H9 (cell line): ENCODE data around the gene ADAMTS15. TPM values are rescaled to one million over a fixed set of nuclear protein-coding genes. Genes with fewer than 3 reads are reported as not detected.

Source experiments
- DNase-seq: peaks from one replicate; pipeline ENCODE4 v3.0.0-alpha.2; 2017
- H2AFZ ChIP-seq: one replicate; pipeline ENCODE4 v1.6.1; 2013; ENCODE audit warnings: mild to moderate bottlenecking, low read length, control low read depth, moderate library complexity
- H2AK5ac ChIP-seq: 2 replicates; pipeline ENCODE4 v1.6.1; 2013; ENCODE audit warnings: low read length, control low read depth, mixed read lengths; ENCODE audit not compliant: insufficient read length
- H2BK120ac ChIP-seq: one replicate; pipeline ENCODE4 v1.6.1; 2013; ENCODE audit warnings: low read depth, mild to moderate bottlenecking, low read length, control low read depth, inconsistent platforms; ENCODE audit not compliant: poor library complexity, severe bottlenecking
- H2BK12ac ChIP-seq: 2 replicates; pipeline ENCODE4 v1.6.1; 2013; ENCODE audit warnings: low read length, control low read depth, mixed read lengths, low read depth; ENCODE audit not compliant: insufficient read length
- H2BK15ac ChIP-seq: 2 replicates; pipeline ENCODE4 v1.6.1; 2013; ENCODE audit warnings: low read depth, low read length, control low read depth
- H2BK20ac ChIP-seq: one replicate; pipeline ENCODE4 v1.6.1; 2013; ENCODE audit warnings: low read depth, mild to moderate bottlenecking, low read length, control low read depth, inconsistent platforms; ENCODE audit not compliant: poor library complexity, severe bottlenecking
- H2BK5ac ChIP-seq: 2 replicates; pipeline ENCODE4 v1.6.1; 2013; ENCODE audit warnings: low read length, control low read depth, mixed read lengths; ENCODE audit not compliant: insufficient read length
- H3K14ac ChIP-seq: 2 replicates; pipeline ENCODE4 v1.6.1; 2013; ENCODE audit warnings: low read length, control low read depth; ENCODE audit not compliant: insufficient read depth
- H3K18ac ChIP-seq: 2 replicates; pipeline ENCODE4 v1.6.1; 2013; ENCODE audit warnings: low read depth, mild to moderate bottlenecking, mixed read lengths, low read length, control low read depth; ENCODE audit not compliant: insufficient read length
- H3K23ac ChIP-seq: 2 replicates; pipeline ENCODE4 v1.6.1; 2013; ENCODE audit warnings: low read length, control low read depth, mixed read lengths, low read depth; ENCODE audit not compliant: insufficient read length
- H3K23me2 ChIP-seq: 2 replicates; pipeline ENCODE4 v1.6.1; 2013; ENCODE audit warnings: low read depth, mild to moderate bottlenecking, mixed read lengths, low read length, control low read depth; ENCODE audit not compliant: insufficient read length, poor library complexity, severe bottlenecking
- H3K27ac ChIP-seq: 2 replicates; pipeline ENCODE4 v1.5.1; 2013; ENCODE audit warnings: low read length, control low read depth, mixed read lengths, low read depth; ENCODE audit not compliant: insufficient read length
- H3K27me3 ChIP-seq: 2 replicates; pipeline ENCODE4 v1.6.1; 2013; ENCODE audit warnings: low read length, control low read depth, inconsistent platforms; ENCODE audit not compliant: insufficient read depth
- H3K4ac ChIP-seq: 2 replicates; pipeline ENCODE4 v1.6.1; 2013; ENCODE audit warnings: low read depth, mild to moderate bottlenecking, control low read depth, inconsistent platforms, low read length, moderate library complexity
- H3K4me1 ChIP-seq: 2 replicates; pipeline ENCODE4 v1.6.1; 2013; ENCODE audit warnings: low read length, control low read depth, inconsistent platforms; ENCODE audit not compliant: insufficient read depth
- H3K4me2 ChIP-seq: 2 replicates; pipeline ENCODE4 v1.6.1; 2013; ENCODE audit warnings: low read length, control low read depth, mixed read lengths; ENCODE audit not compliant: insufficient read length, insufficient read depth
- H3K56ac ChIP-seq: 2 replicates; pipeline ENCODE4 v1.6.1; 2013; ENCODE audit warnings: low read depth, mild to moderate bottlenecking, mixed read lengths, low read length, control low read depth; ENCODE audit not compliant: insufficient read length
- H3K79me1 ChIP-seq: 2 replicates; pipeline ENCODE4 v1.6.1; 2013; ENCODE audit warnings: low read depth, mild to moderate bottlenecking, moderate library complexity, low read length, control low read depth, inconsistent platforms; ENCODE audit not compliant: insufficient read depth, poor library complexity, severe bottlenecking
- H3K79me2 ChIP-seq: 2 replicates; pipeline ENCODE4 v1.6.1; 2013; ENCODE audit warnings: low read length, control low read depth, inconsistent platforms; ENCODE audit not compliant: insufficient read depth
- H3K9ac ChIP-seq: 2 replicates; pipeline ENCODE4 v1.6.1; 2013; ENCODE audit warnings: low read length, control low read depth, mixed read lengths; ENCODE audit not compliant: insufficient read length; ENCODE audit errors: extremely low read depth
- H3K9me3 ChIP-seq: one replicate; pipeline ENCODE4 v1.6.1; 2013; ENCODE audit warnings: low read depth, low read length, inconsistent platforms; ENCODE audit not compliant: control insufficient read depth
- H3T11ph ChIP-seq: one replicate; pipeline ENCODE4 v1.6.1; 2013; ENCODE audit warnings: mild to moderate bottlenecking, low read length, control low read depth, inconsistent platforms
- H4K20me1 ChIP-seq: one replicate; pipeline ENCODE4 v1.6.1; 2013; ENCODE audit not compliant: control insufficient read depth, insufficient read length, insufficient read depth
- H4K5ac ChIP-seq: 2 replicates; pipeline ENCODE4 v1.6.1; 2013; ENCODE audit warnings: low read depth, mild to moderate bottlenecking, mixed read lengths, low read length, control low read depth; ENCODE audit not compliant: insufficient read length
- H4K8ac ChIP-seq: replicated peaks from 2 replicates; pipeline ENCODE4 v1.6.1; 2013; ENCODE audit warnings: low read length, control low read depth, mixed read lengths, low read depth; ENCODE audit not compliant: insufficient read length
- H4K91ac ChIP-seq: 2 replicates; pipeline ENCODE4 v1.6.1; 2013; ENCODE audit warnings: low read depth, mild to moderate bottlenecking, moderate library complexity, mixed read lengths, low read length, control low read depth; ENCODE audit not compliant: insufficient read length
- H3K27ac Mint-ChIP-seq, 3 experiments: 2 replicates in 2 of 3; 3 replicates in 1 of 3; pipeline ENCODE4 v1.8.0; 2020 to 2021; ENCODE audit warnings: mixed read lengths in 3 of 3, mild to moderate bottlenecking in 1 of 3, moderate library complexity in 1 of 3
- H3K27me3 Mint-ChIP-seq: 2 replicates; pipeline ENCODE4 v1.8.0; 2021; ENCODE audit warnings: low read depth, mild to moderate bottlenecking, moderate library complexity, mixed read lengths
- H3K36me3 Mint-ChIP-seq, 3 experiments: 2 replicates in 2 of 3; 3 replicates in 1 of 3; pipeline ENCODE4 v1.8.0; 2020 to 2021; ENCODE audit warnings: low read depth in 3 of 3, mixed read lengths in 3 of 3; ENCODE audit not compliant: insufficient read depth in 1 of 3
- H3K4me1 Mint-ChIP-seq, 2 experiments: 2 replicates each; pipeline ENCODE4 v1.8.0; 2020; ENCODE audit warnings: mixed read lengths in 2 of 2
- H3K4me3 Mint-ChIP-seq, 2 experiments: 2 replicates in 1 of 2; 3 replicates in 1 of 2; pipeline ENCODE4 v1.8.0; 2020 to 2021; ENCODE audit warnings: mild to moderate bottlenecking in 2 of 2, mixed read lengths in 2 of 2, moderate library complexity in 1 of 2
- H3K9me3 Mint-ChIP-seq, 2 experiments: 2 replicates in 1 of 2; 3 replicates in 1 of 2; pipeline ENCODE4 v1.8.0; 2020; ENCODE audit warnings: mild to moderate bottlenecking in 2 of 2, mixed read lengths in 2 of 2, moderate library complexity in 1 of 2
- WGBS: extraction: QIAGEN DNeasy Blood & Tissue Kit; methylation state at CpG from one replicate; pipeline ENCODE4 v1.1.7; 2013; ENCODE audit warnings: missing lambda C conversion rate, low lambda C conversion rate, mixed read lengths; ENCODE audit not compliant: insufficient read length; ENCODE audit errors: extremely low coverage; 5-methylcytosine and 5-hydroxymethylcytosine counted together
- total RNA-seq: library from RNA; stranded (reverse); gene quantifications from 2 replicates; pipeline ENCODE4 v1.2.1, GENCODE V29; 2021
- TF ChIP-seq, protein P1 (sequence below): fragments of 200-600 bp; sonication (generic); conservative IDR thresholded peaks from 3 replicates; pipeline ENCODE4 v1.8.0; 2021; ENCODE audit warnings: antibody characterized with exemption, mild to moderate bottlenecking

The ADAMTS15 gene
- total RNA-seq, 1 experiment from 2014 or later: 1.3 TPM

DNA sequence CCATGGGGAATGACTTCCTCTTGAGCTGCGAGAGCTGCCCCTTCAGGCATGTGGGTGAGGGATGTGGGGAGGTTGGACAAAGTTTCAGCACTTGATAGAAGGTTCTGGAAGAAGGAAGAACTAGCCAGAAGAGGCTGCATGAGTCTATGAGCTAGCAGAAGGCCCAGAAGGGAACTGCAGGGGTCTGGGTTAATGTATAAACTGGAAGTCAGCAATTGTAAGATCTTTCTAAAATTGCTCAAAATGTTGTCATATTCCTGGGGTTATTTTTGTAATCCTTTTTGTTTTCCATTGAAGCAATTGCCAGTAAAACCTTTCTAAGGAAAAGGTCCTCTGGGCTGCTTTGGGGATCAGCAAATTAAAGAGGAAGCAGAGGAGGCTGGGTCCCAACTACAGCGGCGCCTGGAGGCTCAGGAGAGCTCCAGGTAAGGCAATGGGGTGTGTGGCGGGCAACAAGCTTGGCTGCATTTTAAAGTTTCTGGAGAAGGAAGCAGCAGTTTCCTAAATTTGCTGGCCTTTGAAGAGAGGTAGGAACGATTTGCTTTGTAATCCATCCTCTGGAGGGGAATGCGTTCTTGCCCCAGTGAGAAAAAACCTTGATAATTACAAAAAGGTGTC is 29.2 kb downstream of the ADAMTS15 start:
- Histone ChIP-seq H3K23ac (no peak overlapping the region), H3K9me3 (no peaks in the 10 kb centered on the region), H3K23me2 (no peaks in the 10 kb centered on the region), H3K27ac (no peak overlapping the region), H3K56ac (no peak overlapping the region), H3K18ac (no peak overlapping the region), H2BK12ac (no peak overlapping the region), H4K20me1 (no peaks in the 10 kb centered on the region), H4K8ac (no peak overlapping the region), H3K4me1 (no peaks in the 10 kb centered on the region; the same call in 1 of the 2 replicates), H3K14ac (no peak overlapping the region), H3K4ac (no peak overlapping the region), H3K79me2 (peaks cover 1% of the 10 kb centered on the region), H3K9ac (no peak overlapping the region), H2BK5ac (no peak overlapping the region), H4K91ac (no peak overlapping the region), H3K4me2 (no peak overlapping the region), H3K27me3 (no peaks in the 10 kb centered on the region), H4K5ac (no peak overlapping the region), H2BK20ac (no peak overlapping the region), H2AFZ (no peak overlapping the region), H2BK120ac (no peak overlapping the region), H2BK15ac (no peak overlapping the region), H2AK5ac (no peak overlapping the region), H3K79me1 (no peaks in the 10 kb centered on the region), H3T11ph (no peak overlapping the region)
- TF ChIP-seq, protein P1, sequence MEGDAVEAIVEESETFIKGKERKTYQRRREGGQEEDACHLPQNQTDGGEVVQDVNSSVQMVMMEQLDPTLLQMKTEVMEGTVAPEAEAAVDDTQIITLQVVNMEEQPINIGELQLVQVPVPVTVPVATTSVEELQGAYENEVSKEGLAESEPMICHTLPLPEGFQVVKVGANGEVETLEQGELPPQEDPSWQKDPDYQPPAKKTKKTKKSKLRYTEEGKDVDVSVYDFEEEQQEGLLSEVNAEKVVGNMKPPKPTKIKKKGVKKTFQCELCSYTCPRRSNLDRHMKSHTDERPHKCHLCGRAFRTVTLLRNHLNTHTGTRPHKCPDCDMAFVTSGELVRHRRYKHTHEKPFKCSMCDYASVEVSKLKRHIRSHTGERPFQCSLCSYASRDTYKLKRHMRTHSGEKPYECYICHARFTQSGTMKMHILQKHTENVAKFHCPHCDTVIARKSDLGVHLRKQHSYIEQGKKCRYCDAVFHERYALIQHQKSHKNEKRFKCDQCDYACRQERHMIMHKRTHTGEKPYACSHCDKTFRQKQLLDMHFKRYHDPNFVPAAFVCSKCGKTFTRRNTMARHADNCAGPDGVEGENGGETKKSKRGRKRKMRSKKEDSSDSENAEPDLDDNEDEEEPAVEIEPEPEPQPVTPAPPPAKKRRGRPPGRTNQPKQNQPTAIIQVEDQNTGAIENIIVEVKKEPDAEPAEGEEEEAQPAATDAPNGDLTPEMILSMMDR: no peak
- no peaks in the 10 kb centered on the region for H3K9me3 Mint-ChIP-seq
- H3K4me3 Mint-ChIP-seq: no peak overlapping the region
- peaks cover 3 to 4% of the 10 kb centered on the region in 2 experiments; a peak in 2 of 4 replicates for H3K4me1 Mint-ChIP-seq
- no peak for DNase-seq
- WGBS: no CpG with 5 or more reads among the region's 6 CpGs
- H3K27me3 Mint-ChIP-seq: no peaks in the 10 kb centered on the region; the same call in 1 of the 2 replicates
- no peak overlapping the region; a peak in 1 of 7 replicates for H3K27ac Mint-ChIP-seq
- no peaks in the 10 kb centered on the region for H3K36me3 Mint-ChIP-seq
